Fibroblast of lung (primary cell): ENCODE measurements around the gene PRR23E. TPM values are rescaled to one million over a fixed set of nuclear protein-coding genes. Genes with fewer than 3 reads are reported as not detected.

Experiments
- DNase-seq, 2 donors: peaks; one replicate each; pipeline versions ENCODE4 v3.0.0 to v3.0.0-alpha.2; 2010; ENCODE audit warnings: low read depth in 2 of 2
- H2AFZ ChIP-seq: 2 replicates; pipeline ENCODE4 v1.5.1; 2012; ENCODE audit warnings: low read length, control low read depth, inconsistent platforms
- H3K27ac ChIP-seq: 2 replicates; pipeline ENCODE4 v1.5.1; 2011; ENCODE audit warnings: low read length, control low read depth; ENCODE audit not compliant: insufficient read depth
- H3K27me3 ChIP-seq: 2 replicates; pipeline ENCODE4 v1.5.1; 2011; ENCODE audit warnings: mild to moderate bottlenecking, low read length; ENCODE audit not compliant: control insufficient read depth, insufficient read depth
- H3K36me3 ChIP-seq: 2 replicates; pipeline ENCODE4 v1.5.1; 2011; ENCODE audit warnings: low read length; ENCODE audit not compliant: control insufficient read depth, insufficient read depth
- H3K4me1 ChIP-seq: 2 replicates; pipeline ENCODE4 v1.5.1; 2011; ENCODE audit warnings: low read length; ENCODE audit not compliant: control insufficient read depth, insufficient read depth; ENCODE audit errors: extremely low read depth
- H3K4me2 ChIP-seq: 2 replicates; pipeline ENCODE4 v1.5.1; 2011; ENCODE audit warnings: low read length, control low read depth; ENCODE audit not compliant: insufficient read depth; ENCODE audit errors: extremely low read depth
- H3K4me3 ChIP-seq, 4 experiments: fragments of 200-600 bp in 1 of 4; sonication (generic) in 1 of 4; replicated peaks in 1 of 4; 2 replicates each; pipeline ENCODE4 v1.5.1; 2011 to 2016; ENCODE audit warnings: low read length in 4 of 4, low read depth in 3 of 4, mild to moderate bottlenecking in 3 of 4, control low read depth in 2 of 4, inconsistent platforms in 1 of 4, mixed read lengths in 1 of 4; ENCODE audit not compliant: insufficient read depth in 1 of 4; ENCODE audit errors: control extremely low read depth in 1 of 4
- H3K79me2 ChIP-seq: 2 replicates; pipeline ENCODE4 v1.5.1; 2012; ENCODE audit warnings: mild to moderate bottlenecking, low read length, inconsistent platforms; ENCODE audit not compliant: control insufficient read depth, insufficient read depth
- H3K9ac ChIP-seq: 2 replicates; pipeline ENCODE4 v1.5.1; 2011; ENCODE audit warnings: mild to moderate bottlenecking, low read length, control low read depth; ENCODE audit not compliant: insufficient read depth
- H3K9me3 ChIP-seq: 2 replicates; pipeline ENCODE4 v1.5.1; 2012; ENCODE audit warnings: low read depth, low read length; ENCODE audit not compliant: control insufficient read depth, insufficient read depth
- H4K20me1 ChIP-seq: 2 replicates; pipeline ENCODE4 v1.5.1; 2011; ENCODE audit warnings: low read length; ENCODE audit not compliant: control insufficient read depth, insufficient read depth; ENCODE audit errors: extremely low read depth
- EZH2 ChIP-seq: IDR thresholded peaks from 2 replicates; pipeline ENCODE4 v1.5.1; 2012; ENCODE audit warnings: low read length, control low read depth, mild to moderate bottlenecking; ENCODE audit errors: missing control alignments
- polyA plus RNA-seq, 2 donors: library from polyadenylated mRNA; depleted of rRNA in 1 of 2; stranded (reverse) in 1 of 2; unstranded in 1 of 2; fragments of >200 nt; gene quantifications; 2 replicates each; pipeline ENCODE4 v1.2.1, GENCODE V29; 2011 to 2012; ENCODE audit warnings: missing spikeins in 1 of 2
- total RNA-seq: library from RNA; depleted of rRNA; stranded (reverse); fragments of >200 nt; gene quantifications from 2 replicates; pipeline ENCODE4 v1.2.1, GENCODE V29; 2014
- TF ChIP-seq, protein P1 (sequence below), 2 donors: IDR thresholded peaks in 1 of 2; conservative IDR thresholded peaks in 1 of 2; 1 replicate in 1 of 2; 2 replicates in 1 of 2; pipeline ENCODE4 v1.5.1; 2011 to 2012; ENCODE audit warnings: low read length in 2 of 2, control low read depth in 1 of 2, inconsistent platforms in 1 of 2, low read depth in 1 of 2, mild to moderate bottlenecking in 1 of 2

Gene PRR23E
- total and polyA plus RNA-seq, 2 donors (not counting 1 experiment from before 2014, with no cell fraction given) = not detected

DNA sequence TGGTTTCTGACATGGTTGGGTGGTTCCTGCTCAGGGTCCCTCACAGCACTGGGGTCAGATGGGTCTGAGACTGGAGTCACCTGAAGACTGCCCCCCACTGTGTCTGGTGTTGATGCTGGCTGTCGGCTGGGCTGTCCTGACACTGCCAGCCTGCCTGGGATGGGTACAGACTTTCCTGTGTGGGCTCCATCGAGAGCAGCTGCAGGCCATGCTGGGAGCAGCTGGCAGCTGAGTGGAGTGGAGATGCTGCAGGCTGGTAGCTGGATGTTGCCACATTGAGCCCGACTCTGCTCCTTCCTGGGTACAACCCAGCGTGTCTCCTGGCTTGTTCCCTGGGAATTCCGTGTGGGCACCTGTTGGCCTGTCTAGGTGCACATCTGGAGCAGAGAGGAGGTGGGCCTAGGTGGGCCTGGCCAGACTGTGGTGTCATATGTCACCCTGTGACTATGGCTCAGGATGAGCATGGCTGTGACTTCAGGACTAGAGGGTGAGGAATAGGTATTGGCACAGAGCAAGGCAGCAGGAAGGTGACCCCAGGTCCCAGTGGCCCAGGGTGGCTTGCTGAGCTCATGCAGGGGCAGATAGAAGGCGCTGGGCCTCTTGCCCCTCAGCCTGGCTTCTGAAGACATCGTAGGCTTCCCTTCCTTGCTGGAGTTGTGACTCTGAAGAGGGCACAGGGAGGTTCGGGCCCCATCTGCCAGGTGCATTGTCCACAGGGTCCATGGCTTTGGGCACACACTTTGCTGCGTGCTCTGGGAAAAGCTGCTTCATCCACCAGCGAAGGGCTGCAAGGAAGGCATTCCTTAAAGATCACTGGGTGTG is 40.0 kb upstream of the PRR23E start:
- Histone ChIP-seq H3K4me1 (no peaks in the 10 kb centered on the region), H3K79me2 (no peaks in the 10 kb centered on the region), H4K20me1 (no peaks in the 10 kb centered on the region), H3K27me3 (no peaks in the 10 kb centered on the region), H3K4me3 (no peak overlapping the region), H3K27ac (no peak overlapping the region), H2AFZ (no peak overlapping the region), H3K9ac (no peak overlapping the region), H3K9me3 (peaks cover 2% of the 10 kb centered on the region), H3K36me3 (no peaks in the 10 kb centered on the region), H3K4me2 (no peak overlapping the region)
- TF ChIP-seq, protein P1, sequence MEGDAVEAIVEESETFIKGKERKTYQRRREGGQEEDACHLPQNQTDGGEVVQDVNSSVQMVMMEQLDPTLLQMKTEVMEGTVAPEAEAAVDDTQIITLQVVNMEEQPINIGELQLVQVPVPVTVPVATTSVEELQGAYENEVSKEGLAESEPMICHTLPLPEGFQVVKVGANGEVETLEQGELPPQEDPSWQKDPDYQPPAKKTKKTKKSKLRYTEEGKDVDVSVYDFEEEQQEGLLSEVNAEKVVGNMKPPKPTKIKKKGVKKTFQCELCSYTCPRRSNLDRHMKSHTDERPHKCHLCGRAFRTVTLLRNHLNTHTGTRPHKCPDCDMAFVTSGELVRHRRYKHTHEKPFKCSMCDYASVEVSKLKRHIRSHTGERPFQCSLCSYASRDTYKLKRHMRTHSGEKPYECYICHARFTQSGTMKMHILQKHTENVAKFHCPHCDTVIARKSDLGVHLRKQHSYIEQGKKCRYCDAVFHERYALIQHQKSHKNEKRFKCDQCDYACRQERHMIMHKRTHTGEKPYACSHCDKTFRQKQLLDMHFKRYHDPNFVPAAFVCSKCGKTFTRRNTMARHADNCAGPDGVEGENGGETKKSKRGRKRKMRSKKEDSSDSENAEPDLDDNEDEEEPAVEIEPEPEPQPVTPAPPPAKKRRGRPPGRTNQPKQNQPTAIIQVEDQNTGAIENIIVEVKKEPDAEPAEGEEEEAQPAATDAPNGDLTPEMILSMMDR (conservative IDR thresholded peaks at IDR 0.05 in 1 of 2, IDR thresholded peaks at IDR 0.05 in 1 of 2; ENCODE audit: low read depth in 1 of 2, low read length in 2 of 2) = no peak
- TF ChIP-seq EZH2 = no peak
- no peak for DNase-seq

DNA sequence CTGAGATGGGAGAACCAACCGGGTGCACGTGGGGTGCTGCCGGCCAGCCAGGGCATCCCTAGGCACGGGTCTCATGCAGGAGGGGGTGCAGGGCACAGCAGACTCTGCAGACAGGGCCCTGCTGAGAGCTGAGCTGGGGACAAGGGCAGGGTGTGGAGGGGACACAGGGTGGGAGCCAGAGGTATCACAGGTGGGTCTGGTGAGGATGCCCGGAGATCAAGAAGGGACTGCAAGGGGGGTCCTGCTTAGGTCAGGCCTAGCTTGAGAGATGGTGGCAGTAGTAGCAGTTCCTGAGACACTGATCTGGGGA is 39.5 kb upstream of the PRR23E start:
- Histone ChIP-seq H3K4me3 (no peak overlapping the region), H3K27ac (no peak overlapping the region), H3K36me3 (no peaks in the 10 kb centered on the region), H3K4me1 (no peaks in the 10 kb centered on the region), H2AFZ (no peak overlapping the region), H3K9me3 (peaks cover 2% of the 10 kb centered on the region), H3K27me3 (no peaks in the 10 kb centered on the region), H4K20me1 (no peaks in the 10 kb centered on the region), H3K4me2 (no peak overlapping the region), H3K9ac (no peak overlapping the region), H3K79me2 (no peaks in the 10 kb centered on the region)
- DNase-seq = no peak
- TF ChIP-seq, protein P1 (conservative IDR thresholded peaks at IDR 0.05 in 1 of 2, IDR thresholded peaks at IDR 0.05 in 1 of 2; ENCODE audit: low read depth in 1 of 2, low read length in 2 of 2) = no peak
- no peak for TF ChIP-seq EZH2

DNA sequence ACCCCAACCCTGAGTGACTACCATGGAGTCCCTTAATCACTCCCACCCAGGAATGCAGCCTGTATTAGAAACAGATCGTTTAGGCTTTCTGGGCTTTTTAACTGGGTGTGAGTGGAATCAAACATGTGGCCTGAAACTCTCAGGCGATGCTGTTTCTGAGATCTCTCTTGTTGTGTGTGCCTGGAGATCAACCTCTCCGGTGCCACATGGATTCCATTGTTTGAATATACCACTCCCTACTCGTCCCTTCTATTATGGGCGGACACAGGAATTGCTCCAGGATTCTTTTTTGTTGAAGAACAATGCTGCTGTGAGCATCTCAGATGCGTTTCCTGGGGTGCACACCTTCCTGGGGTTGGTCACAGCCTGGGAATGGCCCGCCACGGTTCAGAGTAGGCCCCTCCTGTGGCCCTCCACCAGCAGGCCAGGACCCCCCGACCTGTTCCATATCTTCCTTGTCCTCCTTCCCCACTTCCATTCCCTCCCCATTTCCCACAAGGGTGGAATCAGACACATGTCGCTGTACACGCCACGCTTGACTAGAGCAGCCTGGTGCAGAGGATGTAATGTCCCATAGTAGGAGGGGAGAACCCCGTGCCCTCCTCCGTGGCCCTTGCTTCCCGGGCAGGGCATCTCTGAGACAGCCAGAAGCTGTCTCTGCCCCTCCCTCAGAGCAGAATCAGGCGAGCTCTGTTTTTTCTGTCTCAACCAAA is 36.4 kb upstream of the PRR23E start:
- peaks cover 2% of the 10 kb centered on the region for H3K9me3 ChIP-seq
- no peak overlapping the region for H3K4me2 ChIP-seq
- no peak for TF ChIP-seq EZH2
- TF ChIP-seq, protein P1 (conservative IDR thresholded peaks at IDR 0.05 in 1 of 2, IDR thresholded peaks at IDR 0.05 in 1 of 2; ENCODE audit: low read depth in 1 of 2, low read length in 2 of 2) = no peak
- H2AFZ ChIP-seq = no peak overlapping the region
- no peaks in the 10 kb centered on the region for H3K4me1 ChIP-seq
- H3K9ac ChIP-seq = no peak overlapping the region
- H3K27ac ChIP-seq = no peak overlapping the region
- no peaks in the 10 kb centered on the region for H3K79me2 ChIP-seq
- no peaks in the 10 kb centered on the region for H4K20me1 ChIP-seq
- no peak for DNase-seq
- H3K27me3 ChIP-seq = peaks cover 3% of the 10 kb centered on the region
- H3K36me3 ChIP-seq = no peaks in the 10 kb centered on the region
- H3K4me3 ChIP-seq = no peak overlapping the region
